GM19043 (cell line): ENCODE results near the gene TSPAN5.
"Not testable (repeated sequence)": the region's sequence is repeated elsewhere in the genome, so short reads cannot be mapped to it uniquely, and the experiment has no call there.

Experiments
- ATAC-seq: cut with Tn5 transposase; IDR thresholded peaks from one replicate; pipeline ENCODE4 v1.9.1; 2021; ENCODE audit warnings: low read depth; ENCODE audit not compliant: unreplicated experiment

Gene TSPAN5

GRCh38 chr4:98508248-98508647, 150.2 kb downstream of the TSPAN5 start:
- ATAC-seq = no peak

DNA sequence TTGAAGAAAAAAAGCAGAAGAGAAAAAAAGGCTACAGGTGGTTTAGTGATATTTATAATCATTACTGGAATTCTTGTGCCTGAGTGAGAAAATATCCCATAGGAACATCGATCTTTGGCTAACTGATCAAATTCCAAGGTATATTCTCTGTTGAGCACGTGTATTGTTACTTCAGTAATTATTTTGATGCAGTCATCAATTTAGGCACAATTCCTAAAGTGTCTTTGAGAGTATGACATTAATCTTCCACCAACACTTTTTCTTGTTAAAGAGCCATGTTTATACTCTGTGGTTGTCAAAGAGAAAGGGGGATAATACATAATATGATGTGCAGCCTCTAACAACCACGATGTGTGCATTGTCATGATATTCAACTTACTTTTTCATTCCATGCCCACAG, 151.1 kb downstream of the TSPAN5 start:
- no peak for ATAC-seq

GRCh38 chr4:98506462-98507132, 151.8 kb downstream of the TSPAN5 start:
- no peak for ATAC-seq

DNA sequence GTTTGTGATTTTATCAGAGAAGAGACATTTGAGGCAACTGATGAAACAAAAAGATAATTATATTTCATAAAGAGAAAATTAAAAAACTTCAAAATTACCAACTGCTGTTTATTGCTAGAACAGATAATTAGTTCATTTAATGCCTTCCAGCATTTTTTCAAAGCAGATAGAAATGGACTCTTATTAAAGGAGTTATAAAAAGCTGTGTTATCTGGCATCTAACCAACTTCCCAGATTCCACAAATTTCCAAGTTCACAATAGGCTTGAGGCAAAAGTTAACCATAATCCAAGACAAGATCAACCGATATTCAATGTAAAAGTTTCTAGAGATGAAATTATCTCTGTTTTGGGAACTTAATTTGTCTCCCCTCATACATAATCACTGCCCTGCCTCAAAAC, 152.4 kb downstream of the TSPAN5 start:
- ATAC-seq = no peak

DNA sequence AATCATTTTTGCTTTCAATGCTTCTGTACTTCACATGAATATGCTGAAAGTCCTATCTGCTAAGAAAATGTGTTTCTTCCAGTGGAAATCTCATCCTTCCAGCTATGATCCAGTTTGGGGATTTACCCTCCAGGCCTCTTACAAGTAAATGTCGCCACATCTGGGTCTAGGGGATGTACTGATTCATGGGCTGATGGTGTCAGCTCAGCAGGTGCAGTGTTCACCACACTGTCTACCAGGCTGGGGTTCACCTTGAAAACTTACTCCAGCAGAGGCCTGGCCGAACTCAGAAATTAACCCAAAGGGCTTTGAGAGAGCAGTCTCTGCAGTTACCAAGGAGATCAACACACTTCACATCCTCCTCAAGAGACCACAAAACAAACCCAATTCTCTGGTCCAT, 154.3 kb downstream of the TSPAN5 start:
- no peak for ATAC-seq

GRCh38 chr4:98503676-98504075, 154.7 kb downstream of the TSPAN5 start:
- ATAC-seq = no peak

DNA sequence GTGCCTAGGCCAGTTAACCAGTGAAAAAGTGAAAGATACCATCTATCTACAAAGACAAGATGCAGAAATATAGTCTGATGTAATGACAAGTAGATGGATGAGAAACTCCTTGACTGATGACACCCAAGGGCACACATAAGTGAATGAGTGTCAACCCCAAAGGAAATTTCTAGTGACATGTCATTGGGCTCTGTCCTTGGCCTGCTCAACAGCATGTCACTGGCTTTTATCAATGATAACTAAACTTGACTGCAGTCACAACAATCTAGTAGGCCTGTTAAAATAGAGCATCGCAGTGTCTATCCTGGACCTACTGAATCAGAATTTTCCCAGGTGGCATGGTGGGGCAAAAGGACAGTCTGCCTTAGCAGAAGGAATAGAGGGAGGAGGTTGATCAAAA, 155.8 kb downstream of the TSPAN5 start:
- ATAC-seq = no peak

DNA sequence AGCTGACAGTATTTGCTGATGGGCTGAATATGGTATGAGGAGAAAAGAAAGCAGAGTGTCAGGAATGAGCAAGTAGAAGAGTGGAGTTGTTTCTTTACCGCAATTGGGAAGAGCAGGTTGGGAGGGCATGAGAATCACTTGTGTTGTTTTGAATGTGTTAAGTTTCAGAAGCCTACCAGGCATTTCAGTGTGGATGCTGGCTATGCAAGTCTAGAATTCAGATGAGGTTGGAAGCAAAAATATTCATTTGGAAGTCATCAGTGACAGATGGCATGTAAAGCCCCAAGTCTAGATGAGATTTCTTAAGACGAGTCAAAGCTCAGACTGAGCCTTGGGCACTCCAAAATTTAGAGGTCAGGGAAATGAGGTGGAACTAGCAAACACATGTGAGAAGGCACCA, 156.4 kb downstream of the TSPAN5 start:
- no peak for ATAC-seq

- ATAC-seq = no peak
These were observed 157.0 kb downstream of the TSPAN5 start for GRCh38 chr4:98501383-98501782.

GRCh38 chr4:98498774-98499173, 159.6 kb downstream of the TSPAN5 start:
- no peak for ATAC-seq

GRCh38 chr4:98496152-98496845, 162.1 kb downstream of the TSPAN5 start:
- ATAC-seq = no peak

- ATAC-seq = peak; percentile 67
These were observed 165.1 kb downstream of the TSPAN5 start for GRCh38 chr4:98493296-98493695.

GRCh38 chr4:98491899-98492559, 166.4 kb downstream of the TSPAN5 start:
- ATAC-seq = no peak

- ATAC-seq = no peak
These were observed 168.2 kb downstream of the TSPAN5 start for GRCh38 chr4:98490251-98490650.

DNA sequence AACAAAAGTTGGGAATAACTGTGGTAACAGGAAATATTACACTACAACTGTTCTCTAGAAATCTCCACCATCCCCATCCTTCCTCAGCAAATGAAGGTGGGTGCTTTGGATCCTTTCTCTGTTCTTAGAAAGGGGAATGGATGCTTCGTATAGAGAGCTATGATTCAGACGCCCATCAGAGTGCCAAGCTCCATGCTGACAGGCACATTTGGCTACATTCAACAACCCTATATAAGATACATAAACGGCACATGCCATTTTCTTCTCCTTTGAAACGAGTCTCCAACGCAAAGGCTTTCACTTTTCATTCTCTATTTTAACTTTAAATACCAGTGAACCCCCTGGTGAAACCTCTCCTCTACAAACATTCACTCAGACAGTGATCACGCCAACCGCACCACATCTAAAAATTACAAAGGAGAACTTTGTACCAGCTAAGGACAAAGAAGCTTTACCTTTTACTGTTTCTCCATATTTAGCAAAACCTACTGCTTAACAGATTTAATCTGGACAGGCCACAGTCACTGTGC, 172.5 kb downstream of the TSPAN5 start:
- no peak for ATAC-seq

GRCh38 chr4:98484031-98484430, 174.4 kb downstream of the TSPAN5 start:
- ATAC-seq = no peak

GRCh38 chr4:98482847-98483806, 175.3 kb downstream of the TSPAN5 start:
- ATAC-seq = peak; percentile 69

DNA sequence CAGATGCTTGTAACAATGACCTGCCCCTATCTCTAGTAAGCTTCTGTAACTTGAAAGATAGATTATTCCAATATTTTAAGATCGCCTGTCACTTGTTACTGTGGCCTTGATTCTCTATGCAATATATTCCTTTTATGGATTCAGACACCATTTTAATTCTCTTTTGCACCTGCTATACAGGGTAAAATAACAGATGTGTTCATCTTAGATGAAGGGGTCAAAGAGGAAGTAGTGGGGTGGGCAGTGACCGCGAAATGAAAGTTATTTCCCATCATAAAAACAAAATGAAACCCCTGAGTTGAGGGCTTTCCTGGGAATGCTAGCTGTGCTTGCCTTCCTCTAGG, 175.9 kb downstream of the TSPAN5 start:
- peak; percentile 23 for ATAC-seq

DNA sequence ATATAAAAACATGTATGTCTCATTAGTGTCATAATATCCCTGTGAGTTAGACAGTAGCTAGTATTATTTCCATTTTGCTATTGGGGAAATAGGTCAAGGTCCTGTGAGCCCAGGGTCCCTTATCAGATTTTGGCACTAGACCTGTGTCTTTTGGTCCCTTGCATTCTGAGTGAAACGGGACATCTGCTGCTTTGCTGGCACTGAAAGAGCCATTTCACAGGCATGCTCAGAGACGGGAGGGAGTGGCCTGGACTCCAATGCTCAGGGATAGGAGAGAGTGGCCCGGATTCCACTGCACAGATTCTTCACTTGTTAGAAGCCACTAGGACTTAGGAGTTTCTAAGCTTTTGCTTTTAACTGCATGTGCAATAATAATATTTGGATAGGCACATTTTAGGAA, 177.2 kb downstream of the TSPAN5 start:
- no peak for ATAC-seq

- no peak for ATAC-seq
These were observed 177.9 kb downstream of the TSPAN5 start for GRCh38 chr4:98480535-98480934.

- not testable (repeated sequence) for ATAC-seq
These were observed 178.8 kb downstream of the TSPAN5 start for GRCh38 chr4:98479590-98479989.
